HCT116 (cell line): Measurements from ENCODE around the gene NOP10. TPM values are rescaled to one million over a fixed set of nuclear protein-coding genes. Genes with fewer than 3 reads are reported as not detected.

Source experiments
- ATAC-seq: fragments of 200-7000 bp; cut with Tn5 transposase; 2 replicates; pipeline ENCODE4 v1.9.1; 2020; ENCODE audit warnings: mild to moderate bottlenecking, moderate library complexity
- BruUV-seq: library from RNA; stranded (reverse); fragments of 400-500 nt; replicated peaks from 2 replicates; lab custom pipeline; 2021; lab: Mats Ljungman, UMichigan
- CTCF ChIA-PET: fragments of 300-600 bp; sonication (Branson Sonifier 250); formaldehyde crosslinking; loops from one replicate; lab custom pipeline; 2021; ENCODE audit warnings: antibody characterized with exemption; lab: Charles Lee
- POLR2A ChIA-PET: fragments of 300-600, 350-600 bp; sonication (Branson Sonifier 250); formaldehyde crosslinking; loops from one replicate; lab custom pipeline; 2021; ENCODE audit warnings: antibody characterized with exemption; lab: Charles Lee
- RAD21 ChIA-PET, 2 experiments: fragments of 300-600 bp; sonication (Branson Sonifier 250); formaldehyde crosslinking; loops; one replicate each; lab custom pipeline; 2023; ENCODE audit warnings: low total read pairs in 2 of 2; ENCODE audit not compliant: uncharacterized antibody in 2 of 2, unreplicated experiment in 2 of 2, low non-redundant PET in 1 of 2; lab: Charles Lee
- DNase-seq: peaks from one replicate; pipeline ENCODE4 v3.0.0-alpha.2; 2010; ENCODE audit warnings: low read depth, low spot score
- H2AFZ ChIP-seq: fragments of 200-600 bp; shearing (Covaris generic), sonication (generic); 2 replicates; pipeline ENCODE4 v1.6.1; 2017; ENCODE audit warnings: low read depth, mixed run types, mixed read lengths, antibody characterized with exemption, low read length; ENCODE audit not compliant: poor library complexity, severe bottlenecking
- H3K27ac ChIP-seq: 2 replicates; pipeline ENCODE4 v1.5.1; 2012; ENCODE audit warnings: low read depth, low read length
- H3K27me3 ChIP-seq: fragments of 200-600 bp; sonication (generic); 2 replicates; pipeline ENCODE4 v1.6.1; 2016; ENCODE audit warnings: mixed run types, low read length, mixed read lengths; ENCODE audit not compliant: insufficient read depth
- H3K36me3 ChIP-seq, 2 experiments: fragments of 200-500 bp in 1 of 2; fragments of 200-600 bp in 1 of 2; sonication (Bioruptor generic) in 1 of 2; sonication (generic) in 1 of 2; 2 replicates each; pipeline versions ENCODE4 v1.5.1 to v1.6.1; 2014 to 2016; ENCODE audit warnings: low read length in 2 of 2, inconsistent platforms in 1 of 2, mixed read lengths in 1 of 2, mixed run types in 1 of 2; ENCODE audit not compliant: insufficient read depth in 2 of 2, control insufficient read depth in 1 of 2
- H3K4me1 ChIP-seq, 2 experiments: fragments of 200-600 bp in 1 of 2; sonication (generic) in 1 of 2; 2 replicates each; pipeline versions ENCODE4 v1.5.1 to v1.6.1; 2012 to 2017; ENCODE audit warnings: low read length in 2 of 2, inconsistent platforms in 1 of 2, mild to moderate bottlenecking in 1 of 2, mixed read lengths in 1 of 2, mixed run types in 1 of 2, moderate library complexity in 1 of 2; ENCODE audit not compliant: insufficient read depth in 2 of 2, control insufficient read depth in 1 of 2
- H3K4me2 ChIP-seq: fragments of 200-600 bp; sonication (generic); 2 replicates; pipeline ENCODE4 v1.6.1; 2017; ENCODE audit warnings: mixed run types, low read length, mixed read lengths
- H3K4me3 ChIP-seq, 2 experiments: fragments of 200-600 bp in 1 of 2; sonication (generic) in 1 of 2; replicated peaks in 1 of 2; 2 replicates each; pipeline ENCODE4 v1.5.1; 2011 to 2016; ENCODE audit warnings: low read length in 2 of 2, control low read depth in 1 of 2, low read depth in 1 of 2, mild to moderate bottlenecking in 1 of 2, mixed read lengths in 1 of 2, mixed run types in 1 of 2
- H3K79me2 ChIP-seq: fragments of 200-600 bp; sonication (generic); 2 replicates; pipeline ENCODE4 v1.6.1; 2017; ENCODE audit warnings: mild to moderate bottlenecking, mixed run types, low read length, moderate library complexity, mixed read lengths; ENCODE audit not compliant: insufficient read depth
- H3K9ac ChIP-seq: fragments of 200-600 bp; sonication (generic); 2 replicates; pipeline ENCODE4 v1.6.1; 2016; ENCODE audit warnings: low read length, mixed read lengths
- H3K9me2 ChIP-seq: fragments of 200-600 bp; sonication (generic), shearing (Covaris generic); 2 replicates; pipeline ENCODE4 v1.6.1; 2017; ENCODE audit warnings: mixed run types, mild to moderate bottlenecking, moderate library complexity; ENCODE audit not compliant: insufficient read depth
- H3K9me3 ChIP-seq, 2 experiments: fragments of 200-500 bp in 1 of 2; fragments of 200-600 bp in 1 of 2; sonication (Bioruptor generic) in 1 of 2; sonication (generic) in 1 of 2; 2 replicates each; pipeline ENCODE4 v1.6.1; 2014 to 2017; ENCODE audit warnings: low read length in 2 of 2, mixed read lengths in 2 of 2, inconsistent platforms in 1 of 2, low read depth in 1 of 2, mild to moderate bottlenecking in 1 of 2, mixed run types in 1 of 2, moderate library complexity in 1 of 2; ENCODE audit not compliant: control insufficient read depth in 1 of 2, insufficient read depth in 1 of 2
- H4K20me1 ChIP-seq: fragments of 200-600 bp; sonication (generic), shearing (Covaris generic); 2 replicates; pipeline ENCODE4 v1.6.1; 2017; ENCODE audit warnings: mixed run types, mild to moderate bottlenecking, moderate library complexity; ENCODE audit not compliant: insufficient read depth
- CBX3 ChIP-seq: IDR thresholded peaks from 2 replicates; pipeline ENCODE4 v1.6.1; 2012; ENCODE audit warnings: low read depth
- CEBPB ChIP-seq: IDR thresholded peaks from 2 replicates; pipeline ENCODE4 v1.6.1; 2012; ENCODE audit warnings: low read depth
- CTCF ChIP-seq, 3 experiments: fragments of 200-600 bp in 1 of 3; sonication (generic) in 1 of 3; IDR thresholded peaks in 2 of 3; conservative IDR thresholded peaks in 1 of 3; 2 replicates each; pipeline ENCODE4 v1.5.1; 2012 to 2017; ENCODE audit warnings: low read depth in 2 of 3, low read length in 2 of 3, antibody characterized with exemption in 1 of 3, borderline replicate concordance in 1 of 3, control low read depth in 1 of 3, mild to moderate bottlenecking in 1 of 3, mixed read lengths in 1 of 3, mixed run types in 1 of 3, moderate library complexity in 1 of 3; ENCODE audit not compliant: insufficient read depth in 1 of 3
- ELF1 ChIP-seq: IDR thresholded peaks from 2 replicates; pipeline ENCODE4 v1.6.1; 2012; ENCODE audit warnings: low read depth, borderline replicate concordance
- EZH2 ChIP-seq: fragments of 200-600 bp; sonication (generic); IDR thresholded peaks from 2 replicates; pipeline ENCODE4 v1.6.1; 2017; ENCODE audit warnings: antibody characterized with exemption, mixed run types
- EZH2phosphoT487 ChIP-seq: fragments of 200-600 bp; IDR thresholded peaks from 2 replicates; pipeline ENCODE4 v1.6.1; 2018; ENCODE audit warnings: antibody characterized with exemption, borderline replicate concordance
- JUND ChIP-seq: IDR thresholded peaks from 2 replicates; pipeline ENCODE4 v1.6.1; 2012
- POLR2A ChIP-seq: IDR thresholded peaks from 2 replicates; pipeline ENCODE4 v1.7.0; 2011; ENCODE audit warnings: borderline replicate concordance; ENCODE audit not compliant: insufficient read depth, insufficient read length; ENCODE audit errors: extremely low read depth
- POLR2AphosphoS5 ChIP-seq: IDR thresholded peaks from 2 replicates; pipeline ENCODE4 v1.6.1; 2011; ENCODE audit warnings: mild to moderate bottlenecking, low read depth, low read length, moderate library complexity
- REST ChIP-seq: IDR thresholded peaks from 2 replicates; pipeline ENCODE4 v1.6.1; 2012; ENCODE audit warnings: low read depth
- SIN3A ChIP-seq: IDR thresholded peaks from 2 replicates; pipeline ENCODE4 v1.6.1; 2012; ENCODE audit warnings: low read depth
- SRF ChIP-seq: IDR thresholded peaks from 2 replicates; pipeline ENCODE4 v1.6.1; 2012; ENCODE audit warnings: low read depth
- TCF7L2 ChIP-seq: IDR thresholded peaks from 2 replicates; pipeline ENCODE4 v1.7.0; 2011; ENCODE audit warnings: borderline replicate concordance, inconsistent platforms; ENCODE audit not compliant: insufficient read depth, insufficient read length; ENCODE audit errors: extremely low read depth
- ZFX ChIP-seq: fragments of 450-650 bp; IDR thresholded peaks from 2 replicates; pipeline ENCODE4 v1.6.1; 2017
- ZNF274 ChIP-seq: fragments of 200-500 bp; sonication (Bioruptor generic); IDR thresholded peaks from 2 replicates; pipeline ENCODE4 v1.6.1; 2014; ENCODE audit warnings: mild to moderate bottlenecking, low read depth, low read length, inconsistent platforms
- intact Hi-C: fragments of 100-400 bp; cut with micrococcal nuclease; formaldehyde crosslinking; loops from 2 replicates; pipeline ENCODE4 v1.10.0; 2022
- total RNA-seq: library from RNA; stranded (reverse); gene quantifications from one replicate; pipeline ENCODE4 v1.2.1, GENCODE V29; 2021; ENCODE audit not compliant: unreplicated experiment
- TF ChIP-seq, protein P1 (sequence below): IDR thresholded peaks from 2 replicates; pipeline ENCODE4 v1.6.1; 2012
- TF ChIP-seq, protein P2 (sequence below): IDR thresholded peaks from 2 replicates; pipeline ENCODE4 v1.6.1; 2011; ENCODE audit warnings: mild to moderate bottlenecking, low read length, moderate library complexity; ENCODE audit not compliant: insufficient replicate concordance; ENCODE audit errors: extremely low read depth

Gene NOP10
- total RNA-seq, 1 experiment from 2014 or later: 216 TPM

GRCh38 chr15:34354286-34354685, 11.3 kb upstream of the NOP10 start:
- Histone ChIP-seq H3K4me2 (no peak overlapping the region), H3K4me3 (no peak overlapping the region), H3K9me2 (no peaks in the 10 kb centered on the region), H3K27ac (no peak overlapping the region), H3K4me1 (peaks cover 0 to under 1% of the 10 kb centered on the region in 2 experiments; a peak in 1 of 4 replicates), H3K9me3 (no peaks in the 10 kb centered on the region), H2AFZ (no peak overlapping the region), H3K79me2 (no peaks in the 10 kb centered on the region), H4K20me1 (no peaks in the 10 kb centered on the region), H3K9ac (no peak overlapping the region), H3K27me3 (no peaks in the 10 kb centered on the region), H3K36me3 (peaks cover 4 to 6% of the 10 kb centered on the region in 2 experiments; a peak in 3 of 4 replicates)
- ATAC-seq: no peak
- RAD21 ChIA-PET: no interaction called here
- CTCF ChIA-PET: no interaction called here
- no peak for DNase-seq
- TF ChIP-seq, protein P1, sequence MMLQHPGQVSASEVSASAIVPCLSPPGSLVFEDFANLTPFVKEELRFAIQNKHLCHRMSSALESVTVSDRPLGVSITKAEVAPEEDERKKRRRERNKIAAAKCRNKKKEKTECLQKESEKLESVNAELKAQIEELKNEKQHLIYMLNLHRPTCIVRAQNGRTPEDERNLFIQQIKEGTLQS: no peak
- TF ChIP-seq CEBPB: no peak
- TF ChIP-seq SRF: no peak
- TF ChIP-seq CBX3: no peak
- no peak for TF ChIP-seq EZH2
- TF ChIP-seq, protein P2, sequence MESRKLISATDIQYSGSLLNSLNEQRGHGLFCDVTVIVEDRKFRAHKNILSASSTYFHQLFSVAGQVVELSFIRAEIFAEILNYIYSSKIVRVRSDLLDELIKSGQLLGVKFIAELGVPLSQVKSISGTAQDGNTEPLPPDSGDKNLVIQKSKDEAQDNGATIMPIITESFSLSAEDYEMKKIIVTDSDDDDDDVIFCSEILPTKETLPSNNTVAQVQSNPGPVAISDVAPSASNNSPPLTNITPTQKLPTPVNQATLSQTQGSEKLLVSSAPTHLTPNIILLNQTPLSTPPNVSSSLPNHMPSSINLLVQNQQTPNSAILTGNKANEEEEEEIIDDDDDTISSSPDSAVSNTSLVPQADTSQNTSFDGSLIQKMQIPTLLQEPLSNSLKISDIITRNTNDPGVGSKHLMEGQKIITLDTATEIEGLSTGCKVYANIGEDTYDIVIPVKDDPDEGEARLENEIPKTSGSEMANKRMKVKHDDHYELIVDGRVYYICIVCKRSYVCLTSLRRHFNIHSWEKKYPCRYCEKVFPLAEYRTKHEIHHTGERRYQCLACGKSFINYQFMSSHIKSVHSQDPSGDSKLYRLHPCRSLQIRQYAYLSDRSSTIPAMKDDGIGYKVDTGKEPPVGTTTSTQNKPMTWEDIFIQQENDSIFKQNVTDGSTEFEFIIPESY: no peak
- TF ChIP-seq SIN3A: no peak
- no peak for TF ChIP-seq JUND
- TF ChIP-seq POLR2A: no peak
- TF ChIP-seq POLR2AphosphoS5: no peak
- TF ChIP-seq CTCF (IDR thresholded peaks at IDR 0.05 in 2 of 3, conservative IDR thresholded peaks at IDR 0.05 in 1 of 3; ENCODE audit: borderline replicate concordance in 1 of 3, insufficient read depth in 1 of 3, low read depth in 2 of 3, low read length in 2 of 3): no peak
- no peak for TF ChIP-seq REST
- TF ChIP-seq ELF1: no peak
- no peak for TF ChIP-seq ZFX
- no peak for TF ChIP-seq TCF7L2
- TF ChIP-seq ZNF274: no peak
- TF ChIP-seq EZH2phosphoT487: no peak
- intact Hi-C loops: no loop called here
- POLR2A ChIA-PET: no interaction called here
- no TSS peak for BruUV-seq
